H1 (cell line): ENCODE results near the gene RSAD2.

Experiments used
- BRCA1 ChIP-seq: IDR thresholded peaks from 2 replicates; pipeline ENCODE4 v1.6.1; 2012; ENCODE audit warnings: low read depth, low read length, improper control_type of control experiment
- CTCF ChIP-seq, 3 experiments: IDR thresholded peaks; 1 replicate in 2 of 3; 2 replicates in 1 of 3; pipeline versions ENCODE4 v1.5.1 to v1.6.1; 2011; ENCODE audit warnings: low read length in 3 of 3, mild to moderate bottlenecking in 3 of 3, inconsistent platforms in 2 of 3, low read depth in 1 of 3, moderate library complexity in 1 of 3; ENCODE audit not compliant: insufficient read depth in 1 of 3; ENCODE audit errors: control extremely low read depth in 1 of 3
- EP300 ChIP-seq, 2 experiments: IDR thresholded peaks; 1 replicate in 1 of 2; 2 replicates in 1 of 2; pipeline ENCODE4 v1.6.1; 2011 to 2012; ENCODE audit warnings: low read depth in 2 of 2, low read length in 2 of 2, mild to moderate bottlenecking in 2 of 2, borderline replicate concordance in 1 of 2, inconsistent platforms in 1 of 2, moderate library complexity in 1 of 2
- EZH2 ChIP-seq: fragments of 200-600 bp; sonication (generic); IDR thresholded peaks from 2 replicates; pipeline ENCODE4 v1.7.1; 2012; ENCODE audit warnings: low read depth, mild to moderate bottlenecking, moderate library complexity, low read length, inconsistent platforms; ENCODE audit not compliant: severe bottlenecking
- KDM5A ChIP-seq: fragments of 200-600 bp; IDR thresholded peaks from 2 replicates; pipeline ENCODE4 v1.7.1; 2012; ENCODE audit warnings: mild to moderate bottlenecking, low read length, inconsistent platforms, mixed read lengths
- MAX ChIP-seq: IDR thresholded peaks from 2 replicates; pipeline ENCODE4 v1.6.1; 2012; ENCODE audit warnings: inconsistent platforms
- POLR2A ChIP-seq, 2 experiments: IDR thresholded peaks; 1 replicate in 1 of 2; 2 replicates in 1 of 2; pipeline ENCODE4 v1.6.1; 2011; ENCODE audit warnings: low read depth in 2 of 2, low read length in 2 of 2, mild to moderate bottlenecking in 2 of 2; ENCODE audit errors: control extremely low read depth in 1 of 2
- POLR2AphosphoS5 ChIP-seq: IDR thresholded peaks from 2 replicates; pipeline ENCODE4 v1.6.1; 2011; ENCODE audit warnings: low read depth, low read length
- TAF1 ChIP-seq: IDR thresholded peaks from 2 replicates; pipeline ENCODE4 v1.6.1; 2011; ENCODE audit warnings: mild to moderate bottlenecking, low read depth, low read length
- TBP ChIP-seq: IDR thresholded peaks from 2 replicates; pipeline ENCODE4 v1.6.1; 2011; ENCODE audit warnings: low read depth, low read length, improper control_type of control experiment
- TEAD4 ChIP-seq: IDR thresholded peaks from 2 replicates; pipeline ENCODE4 v1.6.1; 2012; ENCODE audit warnings: low read depth, low read length, inconsistent platforms, mixed read lengths
- YY1 ChIP-seq: IDR thresholded peaks from 2 replicates; pipeline ENCODE4 v1.6.1; 2011; ENCODE audit warnings: low read depth, mild to moderate bottlenecking, low read length
- TF ChIP-seq, protein P1 (sequence below): IDR thresholded peaks from 2 replicates; pipeline ENCODE4 v1.6.1; 2011; ENCODE audit warnings: low read length, improper control_type of control experiment

DNA sequence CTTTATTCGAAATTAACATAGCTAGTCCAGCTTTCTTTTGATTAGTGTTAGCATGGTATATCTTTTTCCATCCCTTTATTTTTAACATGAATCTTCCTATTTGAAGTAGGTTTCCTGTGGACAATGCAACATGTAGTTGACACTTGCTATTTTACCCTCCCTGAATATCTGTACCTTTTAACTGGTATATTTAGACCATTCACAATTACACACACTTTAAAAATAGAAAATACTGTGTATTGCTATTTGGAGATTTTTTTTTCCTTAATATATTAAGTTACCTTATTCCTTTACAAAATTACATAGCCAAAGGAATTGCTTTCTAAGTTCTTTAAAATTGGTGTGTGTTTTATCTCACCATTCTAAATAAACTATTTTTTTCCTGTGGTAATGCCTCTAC is 54.6 kb downstream of the RSAD2 start:
- TF ChIP-seq, protein P1, sequence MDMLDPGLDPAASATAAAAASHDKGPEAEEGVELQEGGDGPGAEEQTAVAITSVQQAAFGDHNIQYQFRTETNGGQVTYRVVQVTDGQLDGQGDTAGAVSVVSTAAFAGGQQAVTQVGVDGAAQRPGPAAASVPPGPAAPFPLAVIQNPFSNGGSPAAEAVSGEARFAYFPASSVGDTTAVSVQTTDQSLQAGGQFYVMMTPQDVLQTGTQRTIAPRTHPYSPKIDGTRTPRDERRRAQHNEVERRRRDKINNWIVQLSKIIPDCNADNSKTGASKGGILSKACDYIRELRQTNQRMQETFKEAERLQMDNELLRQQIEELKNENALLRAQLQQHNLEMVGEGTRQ, result no peak
- TF ChIP-seq MAX (no peak), TAF1 (no peak), YY1 (no peak), EZH2 (no peak), CTCF (IDR thresholded peaks at IDR 0.05; ENCODE audit: control extremely low read depth in 1 of 3, insufficient read depth in 1 of 3, low read depth in 1 of 3, low read length in 3 of 3) (no peak), TBP (no peak), EP300 (IDR thresholded peaks at IDR 0.05; ENCODE audit: borderline replicate concordance in 1 of 2, low read depth in 2 of 2, low read length in 2 of 2) (no peak), POLR2A (IDR thresholded peaks at IDR 0.05; ENCODE audit: control extremely low read depth in 1 of 2, low read depth in 2 of 2, low read length in 2 of 2) (no peak), TEAD4 (no peak), POLR2AphosphoS5 (no peak), BRCA1 (no peak), KDM5A (no peak)
